Hepatic stellate cell (primary cell): ENCODE measurements around the gene SMPD2.

Experiments
- DNase-seq: peaks from one replicate; pipeline ENCODE4 v3.0.0; 2011; ENCODE audit warnings: low spot score

The SMPD2 gene, protein sequence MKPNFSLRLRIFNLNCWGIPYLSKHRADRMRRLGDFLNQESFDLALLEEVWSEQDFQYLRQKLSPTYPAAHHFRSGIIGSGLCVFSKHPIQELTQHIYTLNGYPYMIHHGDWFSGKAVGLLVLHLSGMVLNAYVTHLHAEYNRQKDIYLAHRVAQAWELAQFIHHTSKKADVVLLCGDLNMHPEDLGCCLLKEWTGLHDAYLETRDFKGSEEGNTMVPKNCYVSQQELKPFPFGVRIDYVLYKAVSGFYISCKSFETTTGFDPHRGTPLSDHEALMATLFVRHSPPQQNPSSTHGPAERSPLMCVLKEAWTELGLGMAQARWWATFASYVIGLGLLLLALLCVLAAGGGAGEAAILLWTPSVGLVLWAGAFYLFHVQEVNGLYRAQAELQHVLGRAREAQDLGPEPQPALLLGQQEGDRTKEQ

DNA sequence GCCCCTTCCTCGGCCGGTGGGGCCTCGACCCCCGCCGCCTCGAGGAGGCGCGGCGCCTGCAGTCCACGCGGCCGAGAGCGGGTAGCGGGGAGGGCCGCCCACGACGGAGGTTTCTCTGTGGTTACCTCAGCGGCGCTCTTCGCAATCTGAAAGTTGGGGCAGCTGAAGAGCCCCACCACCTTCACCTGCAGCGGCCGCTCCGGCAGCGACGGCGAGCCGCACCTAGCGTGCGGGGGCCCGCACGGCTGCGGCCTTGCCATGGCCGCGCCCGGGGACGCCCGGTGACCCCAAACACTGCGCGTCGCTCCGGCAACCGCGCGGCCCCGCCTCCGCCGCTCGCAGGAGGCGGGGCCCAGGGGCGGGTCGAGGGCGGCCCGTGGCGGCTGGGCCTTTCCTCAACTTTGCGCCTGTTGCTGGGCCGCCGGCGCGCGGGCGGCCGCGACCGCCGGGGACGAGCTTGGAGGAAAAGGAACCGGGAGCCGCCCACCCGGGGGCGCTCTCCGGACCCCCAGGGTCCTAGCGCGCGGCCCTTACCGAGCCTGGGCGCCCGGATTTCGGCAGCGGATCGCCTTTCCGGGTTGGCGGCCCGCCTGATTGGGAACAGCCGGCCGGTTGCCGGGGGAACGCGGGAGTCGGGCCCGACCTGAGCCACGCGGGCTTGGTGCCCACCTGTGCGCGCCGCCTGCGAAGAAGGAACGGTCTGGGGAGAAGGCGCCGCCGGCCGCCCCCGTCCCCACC is at the start of gene SMPD2, which contains the start of gene PPIL6:
Gene SMPD2, plus strand, starts transcription at position 394 of the 738 bp plus-strand sequence. CDS start 398 bp downstream, outside the sequence.
Gene PPIL6, minus strand, starts transcription at position 298 of the 738 bp plus-strand sequence. Its CDS starts 38 bp downstream, at position 260.
- DNase-seq: peak; percentile 89

DNA sequence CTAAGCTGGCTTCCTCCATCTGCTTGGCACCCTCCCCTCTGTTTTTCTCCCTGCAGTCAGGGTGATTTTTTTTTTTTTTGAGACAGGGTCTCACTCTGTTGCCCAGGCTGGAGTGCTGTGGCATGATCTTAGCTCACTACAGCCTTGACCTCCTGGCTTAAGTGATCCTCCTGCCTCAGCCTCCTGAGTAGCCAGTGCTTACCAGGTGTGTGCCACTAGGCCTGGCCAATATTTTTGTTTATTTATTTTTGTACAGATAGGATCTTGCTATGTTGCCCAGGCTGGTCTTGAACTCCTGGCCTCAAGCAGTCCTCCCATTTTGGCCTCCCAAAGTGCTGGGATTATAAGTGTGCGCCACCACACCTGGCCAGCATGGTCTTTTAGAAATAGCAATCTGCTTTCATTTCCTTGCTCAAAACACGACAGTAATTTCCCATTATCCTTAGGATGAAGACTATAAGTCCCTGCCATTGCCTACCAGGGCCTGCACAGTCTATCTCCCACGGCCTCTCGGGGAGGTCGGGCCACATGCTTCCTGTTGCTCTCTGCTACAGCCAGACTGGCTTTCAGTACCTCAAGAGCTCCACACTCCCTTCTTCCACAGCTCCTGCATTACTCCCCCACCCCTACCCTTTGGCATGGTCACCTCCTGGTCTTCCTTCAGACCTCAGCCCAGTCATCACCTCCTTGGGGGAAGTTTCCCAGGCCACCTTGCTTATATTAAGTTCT is 47.2 kb upstream of the SMPD2 start:
- no peak for DNase-seq

DNA sequence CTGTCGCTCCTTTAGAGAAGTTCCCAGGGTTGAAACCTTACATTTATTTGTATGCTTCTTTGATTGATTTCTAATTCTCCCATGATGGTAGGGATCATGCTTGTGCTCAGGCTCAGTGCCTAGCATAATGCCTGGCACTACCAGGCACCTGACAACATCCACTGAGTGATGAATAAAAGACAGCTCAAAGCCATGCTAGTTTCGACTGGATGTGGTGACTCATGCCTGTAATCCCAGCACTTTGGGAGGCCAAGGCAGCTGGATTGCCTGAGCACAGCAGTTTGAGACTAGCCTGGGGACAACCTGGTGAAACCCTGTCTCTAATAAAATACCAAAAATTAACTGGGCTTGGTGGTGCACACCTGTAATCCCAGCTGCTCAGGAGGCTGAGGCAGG is 46.6 kb upstream of the SMPD2 start:
- no peak for DNase-seq

DNA sequence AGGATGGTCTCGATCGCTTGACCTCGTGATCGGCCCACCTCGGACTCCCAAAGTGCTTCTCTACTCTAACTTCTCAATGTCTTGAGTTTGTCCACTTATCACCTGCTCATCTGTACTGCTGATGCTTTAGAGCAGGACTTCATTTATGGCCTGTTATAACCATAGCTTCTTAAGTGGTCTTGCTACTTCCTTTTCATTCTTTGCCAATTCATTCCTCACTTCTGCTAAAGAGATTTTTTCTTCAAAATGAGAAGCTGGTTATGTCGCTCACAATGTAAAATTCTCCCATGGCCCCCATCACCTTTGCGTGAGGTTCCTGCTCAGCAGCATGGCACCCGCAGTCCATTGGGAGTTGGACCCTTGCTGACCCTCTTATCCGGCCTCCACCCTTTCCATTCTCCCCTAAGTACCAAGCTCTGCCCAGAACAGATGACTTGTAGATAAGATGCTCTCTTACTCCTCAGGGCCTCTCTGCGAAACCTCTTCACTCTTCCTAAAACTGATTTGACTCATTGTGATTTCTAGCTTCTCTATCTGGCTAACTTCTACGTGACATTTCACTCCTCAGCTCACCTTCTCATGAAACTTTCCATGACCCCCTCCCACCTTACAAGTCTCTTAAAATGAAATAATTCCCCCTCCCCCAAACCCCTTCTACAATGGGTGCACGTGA is 44.3 kb upstream of the SMPD2 start:
- DNase-seq: no peak

DNA sequence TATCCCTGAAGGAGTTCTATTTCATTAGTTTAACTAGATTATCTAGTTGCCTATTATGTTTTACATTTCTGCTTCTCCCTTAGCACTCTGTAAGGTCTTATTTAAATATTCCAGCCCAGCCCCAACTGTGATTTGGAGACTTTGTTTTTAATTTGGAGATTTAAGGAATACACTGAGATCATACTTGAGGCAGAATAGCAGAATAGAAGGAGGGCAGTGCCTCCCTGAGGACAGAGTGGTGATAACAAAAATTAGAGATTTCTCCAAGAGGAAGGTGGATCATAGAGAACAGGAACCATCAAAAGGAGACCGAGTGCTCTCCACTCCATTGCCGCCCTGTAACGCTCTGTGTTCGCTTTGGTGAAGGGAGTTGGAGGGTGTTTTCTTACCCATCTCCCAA is 43.5 kb upstream of the SMPD2 start:
- peak; percentile 18 for DNase-seq

DNA sequence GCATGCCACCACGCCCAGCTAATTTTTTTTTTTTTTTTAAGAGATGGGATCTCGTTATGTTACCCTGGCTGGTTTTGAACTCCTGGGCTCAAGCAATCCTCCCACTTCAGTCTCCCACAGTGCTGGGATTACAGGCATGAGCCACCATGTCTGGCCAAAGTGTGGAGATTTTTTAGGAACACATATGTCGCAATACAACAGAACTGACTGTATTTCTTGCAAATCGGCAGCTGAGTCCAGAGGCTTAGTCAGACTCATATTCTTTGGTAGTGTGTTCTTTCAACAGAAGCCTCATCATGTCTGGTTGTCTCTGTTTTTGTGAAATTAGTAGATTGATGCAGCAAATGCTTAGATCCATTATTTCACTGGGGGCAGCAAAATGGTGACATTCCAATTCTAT is 34.3 kb upstream of the SMPD2 start:
- no peak for DNase-seq

DNA sequence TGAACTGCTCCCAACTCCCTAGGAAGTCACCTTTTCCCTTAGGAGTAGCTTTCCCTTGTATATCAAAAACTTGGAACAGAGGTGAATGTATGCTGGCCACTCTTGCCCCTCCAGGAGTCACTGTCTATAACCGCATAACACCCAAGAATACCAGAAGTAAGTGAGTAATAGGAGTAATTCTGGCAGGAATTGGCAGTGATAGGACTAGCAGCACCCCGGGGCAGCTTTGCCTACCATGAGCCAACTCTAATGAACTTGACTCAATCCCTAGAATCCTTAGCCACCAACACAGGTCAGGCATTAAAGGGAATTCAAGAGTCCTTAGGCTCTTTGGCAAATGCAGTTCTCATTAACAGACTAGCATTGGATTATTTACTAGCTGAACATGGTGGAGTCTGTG is 29.5 kb upstream of the SMPD2 start:
- DNase-seq: no peak

DNA sequence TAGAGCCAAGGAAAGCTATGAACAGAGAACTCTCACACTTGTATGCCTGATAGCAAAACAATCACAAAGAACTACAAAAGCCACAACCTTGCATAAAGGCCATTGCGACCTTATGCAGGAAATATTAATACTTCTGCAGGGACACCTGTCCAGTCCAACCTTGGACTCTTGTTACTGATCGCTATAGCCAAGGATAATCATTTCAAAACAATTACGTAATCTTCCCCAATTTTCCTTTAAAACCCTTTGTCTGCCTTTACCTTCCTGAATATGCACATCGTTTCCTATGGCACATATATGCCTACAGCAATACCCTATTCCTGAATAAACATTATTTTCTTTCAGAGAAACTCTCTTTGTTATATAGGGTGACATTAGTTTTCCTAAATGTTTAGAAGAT is 22.9 kb upstream of the SMPD2 start:
- no peak for DNase-seq

DNA sequence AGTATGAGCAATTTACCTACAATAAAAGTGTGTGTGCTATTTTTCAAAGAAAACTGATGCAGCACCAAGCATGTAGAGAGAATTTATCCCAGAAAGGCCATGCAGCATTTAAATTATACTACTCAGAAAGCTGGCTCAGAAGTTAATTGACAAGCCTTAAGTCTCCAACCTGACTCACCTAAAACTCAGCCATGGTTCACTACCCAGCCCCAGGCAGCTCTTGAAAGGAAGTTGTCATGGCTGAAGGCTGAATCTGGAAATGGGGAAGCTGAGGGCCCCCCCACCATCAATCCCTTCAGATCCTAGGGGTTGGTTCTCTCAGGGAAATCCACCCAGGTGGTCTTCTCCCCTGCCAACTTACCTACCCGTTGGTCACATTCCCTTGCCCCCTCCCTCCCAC is 19.8 kb upstream of the SMPD2 start:
- no peak for DNase-seq

DNA sequence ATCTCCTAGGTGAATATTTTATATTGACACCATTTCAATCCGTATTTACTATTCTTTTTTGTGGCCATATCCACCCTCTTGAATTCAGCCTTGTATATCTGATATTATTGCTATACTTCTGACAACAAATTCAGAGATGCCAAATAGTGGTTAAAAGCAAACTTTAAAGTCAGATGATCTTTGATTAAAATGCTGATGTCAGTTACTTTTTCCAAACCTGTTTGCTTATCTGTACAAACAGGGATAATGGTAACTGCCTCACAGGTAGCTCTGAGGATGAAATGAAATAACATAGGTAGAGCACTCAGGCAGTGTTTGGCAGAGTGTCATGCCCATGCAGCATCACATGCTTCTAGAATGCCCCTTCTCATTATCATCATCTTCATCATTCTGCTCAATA is 19.3 kb upstream of the SMPD2 start:
- DNase-seq: no peak

DNA sequence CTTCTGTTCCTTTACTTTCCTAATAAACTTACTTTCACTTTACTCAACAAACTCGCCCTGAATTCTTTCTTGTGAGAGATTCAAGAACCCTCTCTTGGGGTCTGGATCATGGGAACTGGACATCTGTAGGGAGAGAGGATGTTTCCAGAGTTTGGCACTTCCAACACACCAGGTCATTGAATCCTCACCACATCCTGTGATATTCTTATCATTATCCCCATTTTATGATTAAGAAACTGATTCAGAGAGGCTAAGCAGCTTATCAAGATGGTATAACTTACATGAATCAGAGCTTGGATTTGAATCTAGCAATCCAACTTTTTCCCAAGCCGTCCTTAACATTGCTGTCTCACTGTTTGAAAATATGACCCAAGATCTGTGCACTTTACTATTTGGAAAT is 15.6 kb upstream of the SMPD2 start:
- DNase-seq: no peak

DNA sequence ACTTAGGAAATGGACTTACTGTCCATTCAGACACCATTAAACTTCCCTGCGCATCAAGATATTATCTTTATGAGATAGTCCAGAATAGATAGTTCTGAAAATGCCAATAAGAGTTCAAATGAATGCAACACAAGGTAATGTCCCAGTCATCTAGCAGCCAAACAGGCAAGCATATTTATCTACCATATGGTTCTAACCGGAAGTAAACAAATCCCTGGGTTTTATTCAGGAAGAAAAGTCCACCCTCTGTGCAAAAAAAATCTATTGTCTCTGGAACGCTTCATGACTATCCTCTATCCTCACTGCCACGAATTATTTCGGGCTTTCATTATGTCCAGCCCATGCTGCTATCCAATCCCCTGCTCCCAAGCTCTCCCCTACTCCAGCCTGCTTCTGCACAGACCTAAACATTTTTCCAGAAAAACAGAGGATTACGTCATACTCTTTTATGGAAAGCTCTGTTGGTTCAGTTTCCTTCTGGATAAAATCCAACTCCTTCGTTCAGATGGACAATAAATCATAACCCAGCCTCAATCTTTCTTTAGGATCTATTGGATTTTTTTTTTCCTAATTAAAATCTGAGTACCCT is 11.5 kb upstream of the SMPD2 start:
- no peak for DNase-seq

DNA sequence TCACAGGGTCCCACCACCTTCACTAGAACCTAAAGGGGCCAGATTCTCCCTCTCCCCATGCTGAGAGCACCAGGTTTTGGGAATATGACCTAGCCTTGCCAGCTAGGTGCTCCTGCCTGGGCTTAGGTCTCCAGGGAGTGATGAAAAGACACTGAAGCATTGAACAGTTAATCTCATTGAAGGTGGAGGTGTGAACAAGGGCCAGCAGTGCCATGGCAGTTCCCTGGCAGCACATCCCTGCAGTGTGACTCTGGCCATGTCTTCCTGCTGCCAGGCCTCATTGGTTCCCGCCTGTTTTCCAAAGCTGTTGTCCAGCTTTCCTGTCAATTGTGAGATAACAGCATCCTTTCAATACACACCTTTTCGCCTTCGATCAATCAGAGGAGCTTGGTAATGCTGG is 11.0 kb upstream of the SMPD2 start:
- DNase-seq: no peak

DNA sequence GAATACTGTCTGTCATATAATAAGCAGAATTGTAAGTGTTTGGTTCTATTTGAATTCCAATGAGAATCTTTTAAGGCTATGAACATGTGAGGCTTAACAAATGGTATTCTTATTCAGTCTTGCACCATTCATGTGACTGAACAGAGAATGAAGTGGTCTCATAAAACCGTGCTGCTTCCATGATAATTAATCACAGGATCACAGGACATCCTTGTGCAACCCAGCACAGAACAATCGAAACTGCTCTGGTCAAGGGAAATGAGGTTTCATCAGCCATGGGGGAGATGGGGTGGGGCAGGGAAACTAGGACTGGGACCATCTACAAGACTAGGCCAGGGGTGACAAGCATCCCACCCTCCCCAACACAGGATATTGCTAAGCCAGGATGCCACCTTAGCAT is 6.1 kb upstream of the SMPD2 start:
- no peak for DNase-seq

DNA sequence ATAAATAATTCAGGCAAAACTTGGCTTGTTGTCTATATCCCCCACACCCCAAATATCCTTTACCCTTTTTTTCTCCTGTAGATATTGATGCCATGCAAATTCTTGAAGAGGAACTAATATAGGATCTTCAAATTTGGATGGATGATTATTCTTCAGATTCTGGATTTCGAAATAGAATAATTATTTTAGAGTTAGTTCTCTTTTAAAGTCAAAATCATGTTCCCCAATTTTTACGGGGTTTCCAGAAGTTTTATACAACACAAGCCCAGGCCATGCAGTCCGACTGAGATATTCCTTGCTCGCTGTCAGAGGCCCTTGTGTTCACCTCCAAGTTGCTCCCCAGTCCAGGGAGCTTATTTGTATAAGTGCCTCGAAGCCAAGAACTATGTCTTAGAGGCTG is 4.5 kb upstream of the SMPD2 start:
- no peak for DNase-seq

DNA sequence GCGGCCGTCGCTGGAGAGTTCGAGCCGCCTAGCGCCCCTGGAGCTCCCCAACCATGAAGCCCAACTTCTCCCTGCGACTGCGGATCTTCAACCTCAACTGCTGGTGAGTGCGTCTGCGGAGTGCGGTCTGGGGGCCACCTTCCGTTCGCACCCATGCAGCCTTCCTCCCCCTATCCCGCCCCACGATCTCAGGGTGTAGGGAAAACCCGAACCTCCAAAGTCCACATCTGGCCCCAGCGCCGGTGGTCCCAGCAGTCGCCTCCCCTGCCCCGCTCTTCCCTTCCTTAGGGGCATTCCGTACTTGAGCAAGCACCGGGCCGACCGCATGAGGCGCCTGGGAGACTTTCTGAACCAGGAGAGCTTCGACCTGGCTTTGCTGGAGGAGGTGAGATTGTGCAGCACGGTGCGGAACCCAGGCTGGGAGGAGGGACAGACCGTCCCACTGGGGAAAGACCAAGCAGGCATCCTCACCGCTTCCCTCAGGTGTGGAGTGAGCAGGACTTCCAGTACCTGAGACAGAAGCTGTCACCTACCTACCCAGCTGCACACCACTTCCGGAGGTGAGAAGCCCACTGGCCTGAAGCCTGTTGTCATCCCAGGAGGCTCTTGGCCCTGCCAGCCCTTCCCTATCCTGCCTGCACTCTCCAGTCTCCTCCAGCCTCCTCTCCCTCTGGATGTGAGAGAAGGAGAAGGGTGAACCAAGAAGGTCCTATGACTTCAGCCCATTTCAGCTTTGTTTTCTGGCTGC is 719 bp downstream of the SMPD2 start:
- DNase-seq: peak; percentile 63

DNA sequence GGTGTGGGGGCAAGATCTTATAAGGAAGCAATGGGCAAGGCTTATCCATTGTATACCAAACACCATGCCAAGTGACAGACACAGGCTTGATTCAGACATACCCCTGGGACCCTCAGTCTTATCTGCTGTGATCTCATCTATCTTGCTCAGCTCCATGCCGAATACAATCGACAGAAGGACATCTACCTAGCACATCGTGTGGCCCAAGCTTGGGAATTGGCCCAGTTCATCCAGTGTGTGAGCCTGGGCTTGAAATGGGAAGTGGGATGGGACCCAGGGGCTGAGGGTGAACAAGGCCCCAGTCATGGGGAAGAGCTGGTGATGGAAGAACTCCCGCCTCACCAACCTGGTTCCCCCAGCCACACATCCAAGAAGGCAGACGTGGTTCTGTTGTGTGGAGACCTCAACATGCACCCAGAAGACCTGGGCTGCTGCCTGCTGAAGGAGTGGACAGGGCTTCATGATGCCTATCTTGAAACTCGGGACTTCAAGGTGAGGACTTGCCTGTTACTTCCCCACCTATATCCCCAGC is 1.9 kb downstream of the SMPD2 start:
- DNase-seq: no peak

DNA sequence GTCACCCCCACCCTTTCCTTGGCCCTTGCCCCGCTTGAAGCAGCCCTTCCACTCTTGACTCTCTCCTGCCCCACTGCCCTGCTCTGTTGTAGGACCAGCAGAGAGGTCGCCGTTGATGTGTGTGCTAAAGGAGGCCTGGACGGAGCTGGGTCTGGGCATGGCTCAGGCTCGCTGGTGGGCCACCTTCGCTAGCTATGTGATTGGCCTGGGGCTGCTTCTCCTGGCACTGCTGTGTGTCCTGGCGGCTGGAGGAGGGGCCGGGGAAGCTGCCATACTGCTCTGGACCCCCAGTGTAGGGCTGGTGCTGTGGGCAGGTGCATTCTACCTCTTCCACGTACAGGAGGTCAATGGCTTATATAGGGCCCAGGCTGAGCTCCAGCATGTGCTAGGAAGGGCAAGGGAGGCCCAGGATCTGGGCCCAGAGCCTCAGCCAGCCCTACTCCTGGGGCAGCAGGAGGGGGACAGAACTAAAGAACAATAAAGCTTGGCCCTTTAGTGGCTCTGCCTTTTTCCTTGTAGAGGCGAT is 3.0 kb downstream of the SMPD2 start:
- no peak for DNase-seq

DNA sequence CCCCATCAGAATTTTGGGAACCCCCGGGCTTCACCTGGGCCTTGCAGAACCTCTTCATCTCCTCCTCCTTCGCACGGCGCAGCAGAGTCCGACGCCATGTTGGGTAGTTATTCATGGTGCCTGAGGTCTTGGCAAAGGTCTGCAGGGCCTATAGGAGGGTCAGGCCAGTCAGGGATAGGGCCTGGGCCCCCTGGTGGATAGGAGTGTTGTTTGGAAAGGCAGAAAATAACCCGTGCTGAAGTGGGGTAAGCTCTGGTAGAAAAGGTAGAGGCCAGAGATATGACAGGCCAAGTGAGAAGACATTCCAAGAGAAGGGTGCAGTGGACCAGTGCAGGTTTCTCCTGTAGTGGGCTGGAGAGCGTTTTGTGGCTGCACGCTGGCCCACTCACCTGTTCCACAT is 4.9 kb downstream of the SMPD2 start:
- no peak for DNase-seq

DNA sequence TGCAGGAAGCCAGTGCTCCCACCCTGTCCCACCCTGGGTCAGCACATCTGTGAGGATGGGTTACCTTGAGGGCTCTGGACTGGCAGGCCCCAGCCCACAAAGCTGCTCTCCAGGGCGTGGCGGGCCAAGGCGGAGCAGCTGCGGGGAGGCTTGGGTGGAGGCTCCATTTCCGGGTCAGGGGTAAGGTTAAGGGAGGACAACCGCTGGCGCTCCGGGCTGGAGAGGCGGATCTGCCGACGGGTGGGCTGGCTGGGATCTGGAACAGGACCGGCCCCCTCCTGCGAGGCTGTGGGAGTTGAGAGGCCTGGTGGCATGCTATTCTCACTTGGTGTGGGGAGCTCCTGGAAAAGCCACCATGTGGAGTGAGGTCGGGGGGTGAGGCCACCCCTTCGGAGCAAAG is 5.5 kb downstream of the SMPD2 start:
- DNase-seq: no peak

DNA sequence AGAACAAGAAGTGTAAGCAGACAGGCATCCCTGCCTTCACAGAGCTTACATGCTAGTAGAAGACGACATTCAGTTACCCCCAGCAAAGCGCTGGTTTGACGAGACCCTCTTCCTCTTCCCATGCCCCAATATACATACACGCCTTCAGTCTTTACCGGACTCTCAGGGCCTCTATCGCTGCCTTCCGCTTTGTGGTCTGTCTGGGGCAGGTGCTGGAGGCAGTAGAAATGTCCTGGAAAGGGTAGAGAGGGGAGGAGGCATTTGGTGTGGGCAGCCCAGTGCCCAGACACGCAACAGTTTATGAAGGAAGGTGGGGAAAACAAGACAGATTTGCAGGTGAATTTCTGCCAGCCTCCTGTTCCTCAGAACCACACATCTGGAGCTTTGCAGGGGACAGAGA is 6.0 kb downstream of the SMPD2 start:
- DNase-seq: no peak
